GM19240 (cell line): ENCODE measurements around the gene AP4M1.

Experiments used
- DNase-seq: peaks from one replicate; pipeline ENCODE4 v3.0.0; 2011; ENCODE audit warnings: low spot score; ENCODE audit not compliant: insufficient read length

The AP4M1 gene

GRCh38 chr7:100085515-100085914, 15.9 kb upstream of the AP4M1 start:
- DNase-seq, result no peak

DNA sequence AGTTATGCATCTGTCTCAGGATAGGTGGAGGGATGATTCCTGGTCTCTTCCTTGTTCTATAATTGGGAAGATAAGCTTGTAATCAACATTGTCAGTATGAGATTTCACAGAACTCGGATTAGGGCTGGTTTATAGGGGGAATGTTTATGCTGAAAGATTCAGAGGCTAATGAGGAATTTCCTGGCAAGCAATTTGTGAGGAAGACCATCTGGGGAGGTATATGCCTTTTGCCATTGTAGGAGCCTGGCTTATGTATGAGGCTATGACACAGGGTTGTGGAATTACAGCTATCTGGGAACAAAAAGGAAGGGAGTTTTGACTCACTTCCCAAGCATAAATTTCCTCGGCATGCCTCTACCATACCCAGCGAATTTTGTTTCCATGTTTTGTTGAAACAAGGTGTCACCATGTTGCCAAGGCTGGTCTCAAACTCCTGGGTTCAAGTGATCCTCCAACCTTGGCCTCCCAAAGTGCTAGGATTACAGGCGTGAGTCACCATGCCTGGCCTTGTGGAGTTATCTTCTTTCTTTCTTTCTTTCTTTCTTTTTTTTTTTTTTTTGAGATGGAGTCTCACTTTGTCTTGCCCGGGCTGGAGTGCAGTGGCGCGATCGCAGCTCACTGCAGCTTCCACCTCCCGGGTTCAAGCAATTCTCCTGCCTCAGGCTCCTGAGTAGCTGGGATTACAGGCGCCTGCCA, 14.2 kb upstream of the AP4M1 start:
- DNase-seq, result no peak

DNA sequence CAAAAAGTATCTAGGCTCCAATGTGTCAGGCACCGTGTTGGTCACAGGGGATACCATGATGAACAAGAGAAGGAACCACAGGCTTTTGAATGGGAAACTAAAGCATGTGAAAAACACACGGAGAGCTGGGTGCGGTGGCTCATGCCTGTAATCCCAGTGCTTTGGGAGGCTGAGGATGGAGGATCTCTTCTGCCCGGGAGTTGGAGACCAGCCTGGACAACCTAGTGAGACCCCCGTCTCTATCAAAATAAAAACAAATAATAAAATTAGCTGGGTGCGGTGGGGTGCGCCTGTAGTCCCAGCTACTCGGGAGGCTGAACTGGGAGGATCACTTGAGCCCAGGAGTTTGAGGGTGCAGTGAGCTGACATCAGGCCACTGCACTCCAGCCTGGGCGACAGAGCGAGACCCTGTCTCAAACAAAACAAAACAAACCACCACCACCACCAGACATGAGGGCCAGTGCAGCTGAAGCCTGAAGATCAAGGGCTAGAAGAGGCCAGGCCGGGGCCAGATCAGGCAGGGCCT, 13.3 kb upstream of the AP4M1 start:
- no peak for DNase-seq

DNA sequence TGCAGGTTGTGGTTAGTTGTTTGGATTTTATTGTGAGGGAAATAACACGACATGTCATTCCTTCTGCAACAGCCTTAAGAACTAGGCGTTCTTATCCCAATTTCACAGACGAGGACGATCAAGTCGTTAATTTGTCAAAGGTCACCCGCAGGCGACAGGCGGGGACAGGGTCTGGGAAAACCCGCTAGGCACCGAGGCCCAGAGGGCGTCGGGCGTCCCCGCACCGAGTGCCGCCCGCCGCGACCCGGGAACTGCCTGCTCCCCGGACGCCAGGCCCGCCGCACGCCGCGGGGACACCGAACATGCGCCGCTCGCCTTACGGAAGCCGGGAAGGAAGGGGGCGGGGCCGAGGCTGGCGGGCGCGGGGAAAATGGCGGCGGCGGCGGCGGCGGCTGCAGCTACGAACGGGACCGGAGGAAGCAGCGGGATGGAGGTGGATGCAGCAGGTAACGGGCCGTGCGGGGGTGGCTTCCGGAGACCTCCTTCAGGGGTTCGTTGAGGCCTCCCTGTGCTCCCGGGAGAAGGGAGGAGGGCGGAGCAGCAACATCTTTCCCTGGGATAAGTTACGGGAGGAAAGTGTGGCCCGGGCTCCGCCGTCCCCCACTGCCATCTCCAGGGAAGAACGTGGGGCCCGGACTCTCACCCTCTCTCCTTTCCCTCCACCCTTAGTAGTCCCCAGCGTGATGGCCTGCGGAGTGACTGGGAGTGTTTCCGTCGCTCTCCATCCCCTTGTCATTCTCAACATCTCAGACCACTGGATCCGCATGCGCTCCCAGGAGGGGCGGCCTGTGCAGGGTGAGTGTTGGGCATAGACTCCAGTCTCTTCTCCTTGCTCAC, 12.6 kb upstream of the AP4M1 start, which contains the start of gene COPS6:
Gene COPS6, plus strand, starts transcription at position 349 of the 837 bp plus-strand sequence. Its CDS starts 22 bp downstream, at position 371.
- peak; percentile 56 for DNase-seq

- DNase-seq, result no peak
These were observed 11.8 kb upstream of the AP4M1 start for GRCh38 chr7:100089458-100090196.

DNA sequence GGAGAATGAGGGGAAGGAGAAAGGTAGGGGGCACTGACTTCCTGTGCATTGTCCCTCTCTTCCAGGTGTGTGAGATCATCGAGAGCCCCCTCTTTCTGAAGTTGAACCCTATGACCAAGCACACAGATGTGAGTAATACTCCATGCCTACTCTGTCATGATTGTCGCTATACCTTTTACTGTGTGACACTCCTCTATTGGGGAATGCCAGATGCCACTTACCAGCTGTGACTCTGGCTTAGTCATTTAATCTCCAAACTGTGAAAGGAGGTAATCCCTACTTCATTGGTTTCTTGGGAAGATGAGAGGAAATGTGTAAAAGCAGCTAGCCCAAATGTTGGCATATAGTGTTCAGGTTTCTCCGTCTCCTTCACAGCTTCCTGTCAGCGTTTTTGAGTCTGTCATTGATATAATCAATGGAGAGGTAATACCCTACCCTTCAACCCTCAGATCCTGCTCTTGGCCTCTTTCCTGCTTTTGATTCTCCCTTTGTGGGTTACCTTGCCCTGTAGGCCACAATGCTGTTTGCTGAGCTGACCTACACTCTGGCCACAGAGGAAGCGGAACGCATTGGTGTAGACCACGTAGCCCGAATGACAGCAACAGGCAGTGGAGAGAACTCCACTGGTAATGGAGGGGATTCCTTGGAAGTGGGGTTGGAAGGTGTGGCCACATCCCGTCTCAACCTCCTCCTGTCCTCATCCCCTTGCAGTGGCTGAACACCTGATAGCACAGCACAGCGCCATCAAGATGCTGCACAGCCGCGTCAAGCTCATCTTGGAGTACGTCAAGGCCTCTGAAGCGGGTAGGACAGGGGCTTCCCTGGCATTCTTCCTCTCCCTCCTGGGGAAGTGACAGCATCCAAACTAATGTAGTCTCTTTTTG, 10.7 kb upstream of the AP4M1 start:
- DNase-seq, result no peak

GRCh38 chr7:100091411-100092181, 9.8 kb upstream of the AP4M1 start:
- DNase-seq, result no peak

DNA sequence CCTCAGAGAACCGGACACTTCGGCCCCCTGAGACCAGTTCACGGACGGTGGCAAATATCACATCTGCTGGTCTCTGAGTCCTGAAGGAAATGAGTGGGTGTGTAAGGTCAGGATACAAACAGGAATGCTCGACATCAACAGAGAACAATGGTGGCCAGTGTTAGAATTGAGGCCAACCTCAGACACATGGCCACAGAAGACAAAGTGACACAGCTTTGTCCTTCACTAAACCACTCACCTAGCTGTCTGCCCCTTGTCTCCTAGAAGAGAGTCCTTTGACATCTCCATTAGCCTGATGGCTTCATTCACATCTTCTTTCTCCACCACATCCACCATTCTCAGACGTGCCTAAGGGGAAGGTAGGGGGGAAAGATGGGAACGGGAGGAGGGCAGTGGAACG, 8.4 kb upstream of the AP4M1 start:
- DNase-seq, result no peak

DNA sequence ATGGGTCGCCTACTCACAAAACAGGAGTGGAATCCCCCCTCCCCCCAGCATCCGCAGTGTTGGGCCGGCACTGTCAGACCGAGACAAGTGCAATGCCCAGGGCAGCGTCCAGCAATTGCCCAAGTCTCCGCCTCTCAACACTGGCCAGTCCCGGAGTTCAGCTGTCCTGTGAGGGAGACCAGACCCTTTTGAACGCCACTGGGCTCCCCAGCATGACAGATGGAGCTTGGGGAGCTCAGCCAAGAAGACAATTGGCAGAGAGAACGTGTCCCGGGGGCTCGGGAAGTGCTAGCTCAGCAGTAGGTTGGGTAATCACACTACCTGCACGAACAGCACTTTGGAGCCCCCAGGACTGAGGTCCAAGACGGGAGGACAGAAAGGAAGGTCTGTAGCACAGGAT, 7.9 kb upstream of the AP4M1 start:
- no peak for DNase-seq

DNA sequence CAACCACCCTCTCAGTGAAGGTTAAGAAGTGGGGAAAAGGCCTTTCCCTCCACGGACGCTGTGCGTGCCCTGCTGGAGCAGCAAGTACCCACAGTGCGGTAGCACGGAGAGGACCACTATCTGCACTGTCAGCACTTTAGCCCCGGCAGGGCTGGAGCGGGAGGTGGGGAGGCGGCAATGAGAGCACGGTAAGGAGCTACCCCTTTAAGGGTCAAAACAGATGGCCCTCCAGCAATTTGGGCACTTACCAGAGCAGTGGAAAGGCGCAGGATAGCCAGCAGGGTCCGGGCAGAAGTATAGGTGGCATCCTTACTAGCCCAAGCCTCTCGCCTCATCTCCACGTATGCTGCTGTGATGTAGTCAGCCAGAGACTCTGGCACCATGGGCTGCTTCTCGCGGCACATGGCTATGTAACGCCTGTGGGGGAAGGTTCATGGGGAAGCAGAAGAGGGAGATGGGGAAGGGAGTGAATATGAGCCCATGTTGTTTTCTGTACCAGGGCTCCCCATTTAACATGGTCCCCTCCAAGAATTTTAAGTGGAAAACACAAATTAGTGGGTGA, 7.4 kb upstream of the AP4M1 start:
- DNase-seq, result no peak

DNA sequence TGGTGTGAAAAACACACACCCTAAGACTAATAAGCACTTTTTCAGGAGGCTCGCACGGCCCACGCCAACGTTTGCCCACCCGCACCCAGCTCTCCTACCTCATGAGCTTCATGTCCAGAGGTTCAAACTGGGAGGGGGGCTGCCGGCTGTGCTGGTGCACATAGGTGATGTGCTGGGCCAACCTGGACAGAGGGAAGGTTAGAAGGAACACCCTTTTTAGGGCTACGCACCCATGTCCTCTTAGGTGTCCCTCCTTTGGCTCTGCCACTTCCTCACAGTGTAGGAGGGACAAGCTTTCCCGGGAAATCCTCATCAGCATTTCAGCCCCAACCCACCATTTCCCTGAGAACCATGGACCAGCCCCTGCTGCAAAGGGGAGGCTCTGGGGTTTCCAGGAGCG, 6.2 kb upstream of the AP4M1 start:
- DNase-seq, result no peak

GRCh38 chr7:100095704-100096103, 5.7 kb upstream of the AP4M1 start:
- DNase-seq, result no peak

GRCh38 chr7:100098913-100099312, 2.5 kb upstream of the AP4M1 start:
- DNase-seq, result no peak

- no peak for DNase-seq
These were observed 2.0 kb upstream of the AP4M1 start for GRCh38 chr7:100099452-100099851.

DNA sequence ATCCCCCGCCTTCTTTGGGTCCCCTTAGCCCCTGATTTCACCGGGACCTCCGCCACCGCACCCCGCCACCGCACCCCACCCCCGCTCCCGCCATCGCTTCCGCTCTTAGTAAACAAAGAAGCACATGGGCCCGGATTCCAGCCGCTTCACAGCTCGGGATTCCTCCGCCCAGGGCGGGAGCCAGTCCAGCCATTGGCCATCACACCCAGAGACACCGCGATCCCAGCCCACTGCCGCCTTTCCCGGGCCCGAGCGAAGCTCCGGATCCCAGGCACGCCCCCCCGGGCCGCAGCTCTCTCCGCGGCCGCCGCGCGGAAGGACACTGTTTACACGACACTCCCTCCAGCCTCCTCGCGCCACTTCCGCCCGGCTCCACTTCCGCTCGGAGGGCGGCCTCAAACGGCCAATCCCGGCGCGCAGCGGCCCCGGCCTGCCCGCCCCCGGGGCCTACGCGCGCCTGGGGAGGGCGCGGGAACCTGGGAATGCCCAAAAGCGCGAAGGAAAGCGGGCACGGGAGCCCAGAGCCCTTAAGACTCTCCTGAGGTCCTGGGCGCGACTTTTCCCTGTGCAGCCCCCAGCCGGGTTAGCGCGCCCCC, 925 bp upstream of the AP4M1 start:
- peak; percentile 87 for DNase-seq

DNA sequence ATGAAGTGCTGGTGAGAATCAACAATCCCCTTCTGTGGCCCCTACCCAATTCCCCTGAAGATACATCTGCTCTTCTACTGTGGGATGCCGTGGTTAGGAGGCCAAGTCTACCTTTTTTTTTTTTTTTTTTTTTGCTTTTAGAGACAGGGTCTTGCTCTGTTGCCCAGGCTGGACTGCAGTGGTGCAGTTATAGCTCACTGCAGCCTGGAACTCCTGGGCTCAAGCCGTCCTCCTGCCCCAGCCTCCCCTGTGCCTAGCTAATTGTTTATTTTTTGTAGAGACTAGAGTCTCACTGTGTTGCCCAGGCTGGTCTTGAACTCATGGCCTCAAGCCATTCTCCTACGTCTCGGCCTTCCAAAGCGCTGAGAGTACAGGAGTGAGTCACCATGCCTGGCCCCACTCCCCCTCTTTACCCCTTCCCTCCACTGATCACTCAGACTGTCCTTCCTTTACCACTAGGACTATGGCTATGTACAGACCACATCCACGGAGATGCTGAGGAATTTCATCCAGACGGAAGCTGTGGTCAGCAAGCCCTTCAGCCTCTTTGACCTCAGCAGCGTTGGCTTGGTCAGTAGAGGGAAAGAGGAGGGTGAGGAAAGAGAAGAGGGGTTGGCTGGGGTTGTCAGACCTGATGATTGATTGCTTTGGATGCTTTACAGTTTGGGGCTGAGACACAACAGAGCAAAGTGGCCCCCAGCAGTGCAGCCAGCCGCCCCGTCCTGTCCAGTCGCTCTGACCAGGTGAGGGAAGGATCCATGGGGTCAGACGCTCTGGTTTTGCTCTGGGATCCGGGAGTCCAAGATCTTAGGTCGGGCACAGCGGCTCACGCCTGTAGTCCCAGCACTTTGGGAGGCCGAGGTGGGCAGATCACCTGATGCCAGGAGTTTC, 1.8 kb downstream of the AP4M1 start:
- DNase-seq, result no peak

DNA sequence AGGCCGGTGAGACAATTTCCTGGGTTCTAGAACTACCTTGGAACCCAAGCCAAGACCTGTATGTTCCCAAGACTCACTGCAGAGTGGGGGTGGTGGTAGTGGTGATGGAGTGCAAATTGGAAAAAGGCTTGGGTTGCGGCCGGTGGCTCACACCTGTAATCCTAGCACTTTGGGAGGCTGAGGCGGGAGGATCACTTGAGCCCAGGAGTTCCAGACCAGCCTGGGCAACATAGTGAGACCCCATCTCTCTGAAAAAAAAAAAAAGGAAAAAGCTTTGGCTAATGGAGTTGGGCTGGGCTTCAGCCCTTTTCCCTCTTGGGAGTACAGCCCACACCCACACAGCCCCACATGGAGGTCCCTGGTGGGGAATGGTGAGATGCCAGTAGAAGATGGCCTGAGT, 4.1 kb downstream of the AP4M1 start:
- no peak for DNase-seq

DNA sequence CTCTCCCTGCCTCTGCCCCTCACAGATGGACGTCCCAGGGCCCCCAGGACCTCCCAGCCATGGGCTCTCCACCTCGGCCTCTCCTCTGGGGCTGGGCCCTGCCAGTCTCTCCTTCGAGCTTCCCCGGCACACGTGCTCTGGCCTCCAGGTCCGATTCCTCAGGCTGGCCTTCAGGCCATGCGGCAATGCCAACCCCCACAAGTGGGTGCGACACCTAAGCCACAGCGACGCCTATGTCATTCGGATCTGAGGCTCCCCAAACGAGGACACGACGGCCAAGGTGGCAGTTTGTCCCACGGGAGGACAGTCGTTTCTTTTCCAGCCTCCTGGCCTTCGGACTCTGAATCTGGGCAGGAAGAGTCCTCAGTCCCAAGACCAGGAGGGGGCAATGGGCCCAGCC, 5.2 kb downstream of the AP4M1 start:
- no peak for DNase-seq
